Gastrocnemius medialis (tissue), 4 donors: Measurements from ENCODE around the gene TBC1D22B. TPM values are rescaled to one million over a fixed set of nuclear protein-coding genes. Genes with fewer than 3 reads are reported as not detected.

Experiments
- ATAC-seq, 2 donors: fragments of 150-250 bp; one replicate each; pipeline ENCODE4 v1.9.1; 2016
- DNase-seq, 2 donors: peaks; one replicate each; pipeline ENCODE4 v3.0.0-alpha.2; 2019
- H3K27ac ChIP-seq, 4 donors: fragments of 200-600 bp; sonication (generic); 1 replicate in 1 of 4; 2 replicates in 3 of 4; pipeline ENCODE4 v1.5.1; 2016 to 2018; ENCODE audit warnings: mild to moderate bottlenecking in 2 of 4, moderate library complexity in 1 of 4
- H3K27me3 ChIP-seq, 3 donors: fragments of 200-600 bp; sonication (generic) in 2 of 3; 1 replicate in 1 of 3; 2 replicates in 2 of 3; pipeline versions ENCODE4 v1.5.1 to v1.6.0; 2016 to 2019; ENCODE audit warnings: mild to moderate bottlenecking in 1 of 3, moderate library complexity in 1 of 3
- H3K36me3 ChIP-seq, 2 donors: fragments of 200-600 bp; sonication (generic) in 1 of 2; one replicate each; pipeline ENCODE4 v1.5.1; 2017 to 2018
- H3K4me1 ChIP-seq, 2 donors: fragments of 200-600 bp; sonication (generic) in 1 of 2; one replicate each; pipeline ENCODE4 v1.5.1; 2016 to 2017; ENCODE audit warnings: mild to moderate bottlenecking in 2 of 2
- H3K4me3 ChIP-seq, 4 donors: fragments of 200-600 bp; sonication (generic) in 3 of 4; 1 replicate in 1 of 4; 2 replicates in 3 of 4; pipeline ENCODE4 v1.5.1; 2016 to 2019; ENCODE audit warnings: mild to moderate bottlenecking in 2 of 4
- H3K9me3 ChIP-seq, 3 donors: fragments of 200-600 bp; sonication (generic) in 2 of 3; 1 replicate in 1 of 3; 2 replicates in 2 of 3; pipeline ENCODE4 v1.5.1; 2016 to 2019
- CTCF ChIP-seq, 5 experiments: fragments of 450-650 bp in 3 of 5; fragments of 200-600 bp in 2 of 5; sonication (generic) in 2 of 5; IDR thresholded peaks in 4 of 5; conservative IDR thresholded peaks in 1 of 5; 1 replicate in 4 of 5; 2 replicates in 1 of 5; pipeline ENCODE4 v1.5.1; 2016 to 2019; ENCODE audit warnings: antibody characterized with exemption in 5 of 5, mild to moderate bottlenecking in 3 of 5, moderate library complexity in 3 of 5
- POLR2A ChIP-seq, 2 donors: fragments of 450-650 bp; IDR thresholded peaks; one replicate each; pipeline ENCODE4 v1.6.1; 2017; ENCODE audit warnings: antibody characterized with exemption in 2 of 2, mild to moderate bottlenecking in 2 of 2, moderate library complexity in 2 of 2
- in situ Hi-C, 4 donors: fragments of 200-750 bp; cut with MboI; loops; one replicate each; pipeline versions ENCODE4 v1.15.0 to v1.8.0; 2017; ENCODE audit warnings: low sequenced_read_pairs in 4 of 4
- intact Hi-C: fragments of 100-400 bp; cut with DNase I; formaldehyde crosslinking; loops from one replicate; pipeline ENCODE4 v1.15.1; 2023; ENCODE audit warnings: low total_unique reads
- total RNA-seq, 4 donors: library from RNA; depleted of rRNA; stranded (reverse); fragments of >200 nt; gene quantifications; one replicate each; pipeline versions ENCODE4 v1.1.0 to v1.2.3, GENCODE V29; 2016

The TBC1D22B gene
- total RNA-seq, 4 donors from 2014 or later: 6.3 to 12.3 (median 7.7) TPM

- peaks cover 8 to 21% of the 10 kb centered on the region in 2 donors for H3K4me1 ChIP-seq
- TF ChIP-seq POLR2A (IDR thresholded peaks at IDR 0.05) (no peak), CTCF (IDR thresholded peaks at IDR 0.05 in 4 of 5, conservative IDR thresholded peaks at IDR 0.05 in 1 of 5) (no peak)
- H3K9me3 ChIP-seq: no peaks in the 10 kb centered on the region
- ATAC-seq (no peak), DNase-seq (no peak)
- intact Hi-C loops (no loop called here), in situ Hi-C loops (loop anchor here in 1 of 4 donors (25.0 kb wide), 1 partner anchor 320 kb away; the partner anchor contains the start of gene MDGA1)
- H3K36me3 ChIP-seq: peaks cover 0 to 11% of the 10 kb centered on the region in 2 donors
- H3K27ac ChIP-seq: no peak overlapping the region
- no peak overlapping the region for H3K4me3 ChIP-seq
- no peaks in the 10 kb centered on the region for H3K27me3 ChIP-seq
Measured at GRCh38 chr6:37366910-37367309, 109.3 kb downstream of the TBC1D22B start.

GRCh38 chr6:37368961-37369320 lies 111.4 kb downstream of the TBC1D22B start:
- Histone ChIP-seq H3K4me3 (no peak overlapping the region), H3K27ac (no peak overlapping the region), H3K4me1 (peaks cover 8 to 21% of the 10 kb centered on the region in 2 donors), H3K9me3 (no peaks in the 10 kb centered on the region), H3K27me3 (no peaks in the 10 kb centered on the region), H3K36me3 (peaks cover 0 to 8% of the 10 kb centered on the region in 2 donors)
- intact Hi-C loops: no loop called here
- ATAC-seq: no peak
- in situ Hi-C loops: loop anchor here in 1 of 4 donors (25.0 kb wide), 1 partner anchor 318 kb away; the partner anchor contains the start of gene MDGA1
- TF ChIP-seq POLR2A (IDR thresholded peaks at IDR 0.05) (no peak), CTCF (IDR thresholded peaks at IDR 0.05 in 4 of 5, conservative IDR thresholded peaks at IDR 0.05 in 1 of 5) (no peak)
- no peak for DNase-seq

GRCh38 chr6:37369321-37370201 lies 112.0 kb downstream of the TBC1D22B start:
- no peaks in the 10 kb centered on the region for H3K9me3 ChIP-seq
- intact Hi-C loops: no loop called here
- H3K36me3 ChIP-seq: peaks cover 0 to 8% of the 10 kb centered on the region in 2 donors
- H3K27me3 ChIP-seq: no peaks in the 10 kb centered on the region
- H3K4me1 ChIP-seq: peaks cover 8 to 21% of the 10 kb centered on the region in 2 donors
- DNase-seq (no peak), ATAC-seq (no peak)
- no peak overlapping the region for H3K27ac ChIP-seq
- in situ Hi-C loops: loop anchor here in 1 of 4 donors (25.0 kb wide), 1 partner anchor 318 kb away; the partner anchor contains the start of gene MDGA1
- TF ChIP-seq CTCF (IDR thresholded peaks at IDR 0.05 in 4 of 5, conservative IDR thresholded peaks at IDR 0.05 in 1 of 5) (no peak), POLR2A (IDR thresholded peaks at IDR 0.05) (no peak)
- no peak overlapping the region for H3K4me3 ChIP-seq

- intact Hi-C loops: no loop called here
- Histone ChIP-seq H3K4me3 (no peak overlapping the region), H3K9me3 (no peaks in the 10 kb centered on the region), H3K27me3 (no peaks in the 10 kb centered on the region), H3K27ac (no peak overlapping the region), H3K4me1 (peaks cover 8 to 21% of the 10 kb centered on the region in 2 donors), H3K36me3 (peaks cover 0 to 12% of the 10 kb centered on the region in 2 donors)
- in situ Hi-C loops: loop anchor here in 1 of 4 donors (25.0 kb wide), 1 partner anchor 316 kb away; the partner anchor contains the start of gene MDGA1
- TF ChIP-seq POLR2A (IDR thresholded peaks at IDR 0.05) (no peak), CTCF (IDR thresholded peaks at IDR 0.05 in 4 of 5, conservative IDR thresholded peaks at IDR 0.05 in 1 of 5) (no peak)
- ATAC-seq (no peak), DNase-seq (no peak)
Measured at GRCh38 chr6:37371154-37372083, 113.8 kb downstream of the TBC1D22B start.
